NCI-H1930 (cell line): ENCODE measurements around the gene SNX1.
"Not testable (repeated sequence)": the region's sequence is repeated elsewhere in the genome, so short reads cannot be mapped to it uniquely, and the experiment has no call there.

ENCODE experiments used
- DNase-seq, 2 experiments: peaks; one replicate each; lab custom pipeline; 2025; lab: John Stamatoyannopoulos, UW

Gene SNX1

GRCh38 chr15:64073496-64073895 is 22.3 kb upstream of the SNX1 start:
- not testable (repeated sequence) for DNase-seq

GRCh38 chr15:64082757-64083156 is 13.0 kb upstream of the SNX1 start:
- no peak for DNase-seq

- DNase-seq = no peak
These were observed 6.1 kb upstream of the SNX1 start for GRCh38 chr15:64089543-64090280.

GRCh38 chr15:64090527-64090926 is 5.3 kb upstream of the SNX1 start:
- DNase-seq = no peak

- DNase-seq = no peak
These were observed 3.5 kb upstream of the SNX1 start for GRCh38 chr15:64092075-64092820.

GRCh38 chr15:64092864-64093626 is 2.7 kb upstream of the SNX1 start:
- DNase-seq = peak in 1 of 2 experiments; percentile 2

GRCh38 chr15:64093627-64094417 is 2.0 kb upstream of the SNX1 start, which contains the start of gene CIAO2A:
Gene CIAO2A, minus strand, starts transcription at chr15:64093838. Its CDS starts 70 bp downstream, at chr15:64093768.
- DNase-seq = peak; percentile 89 to 91

- no peak for DNase-seq
These were observed 369 bp upstream of the SNX1 start for GRCh38 chr15:64095431-64095794.

GRCh38 chr15:64096668-64097384 is 1.0 kb downstream of the SNX1 start:
- no peak for DNase-seq

- DNase-seq = no peak
These were observed 3.6 kb downstream of the SNX1 start for GRCh38 chr15:64099379-64099778.

- no peak for DNase-seq
These were observed 5.2 kb downstream of the SNX1 start for GRCh38 chr15:64100958-64101357.

GRCh38 chr15:64102497-64102896 is 6.7 kb downstream of the SNX1 start:
- DNase-seq = no peak

- no peak for DNase-seq
These were observed 9.4 kb downstream of the SNX1 start for GRCh38 chr15:64105113-64105704.

- no peak for DNase-seq
These were observed 11.6 kb downstream of the SNX1 start for GRCh38 chr15:64107337-64107736.

GRCh38 chr15:64110108-64110701 is 14.4 kb downstream of the SNX1 start:
- not testable (repeated sequence) for DNase-seq

GRCh38 chr15:64110950-64111678 is 15.3 kb downstream of the SNX1 start:
- DNase-seq = no peak

- no peak for DNase-seq
These were observed 15.9 kb downstream of the SNX1 start for GRCh38 chr15:64111679-64112050.

- DNase-seq = no peak
These were observed 16.4 kb downstream of the SNX1 start for GRCh38 chr15:64112073-64112772.

- DNase-seq = no peak
These were observed 17.1 kb downstream of the SNX1 start for GRCh38 chr15:64112904-64113303.
